ENCODE data around the gene GAPDHS.

Gene GAPDHS

GRCh38 chr19:35534803-35535480 is 1.7 kb downstream of the GAPDHS start:
- in situ Hi-C loops (cut with MboI; ENCODE audit: low sequenced_read_pairs): no loop called here

GRCh38 chr19:35539314-35539713 is 6.1 kb downstream of the GAPDHS start:
- in situ Hi-C loops (cut with MboI; ENCODE audit: low sequenced_read_pairs): no loop called here

GRCh38 chr19:35539850-35540249 is 6.6 kb downstream of the GAPDHS start:
- in situ Hi-C loops (cut with MboI; ENCODE audit: low sequenced_read_pairs): no loop called here

GRCh38 chr19:35540356-35540927 is 7.2 kb downstream of the GAPDHS start:
- in situ Hi-C loops (cut with MboI; ENCODE audit: low sequenced_read_pairs): no loop called here

- in situ Hi-C loops (cut with MboI; ENCODE audit: low sequenced_read_pairs): no loop called here
These were observed 9.0 kb downstream of the GAPDHS start for GRCh38 chr19:35542209-35542608.

- in situ Hi-C loops (cut with MboI; ENCODE audit: low sequenced_read_pairs): no loop called here
These were observed 10.2 kb downstream of the GAPDHS start for GRCh38 chr19:35543280-35544109.

GRCh38 chr19:35544110-35544802 is 11.0 kb downstream of the GAPDHS start:
- in situ Hi-C loops (cut with MboI; ENCODE audit: low sequenced_read_pairs): no loop called here

GRCh38 chr19:35545001-35545854 is 12.0 kb downstream of the GAPDHS start, which contains the start of gene TMEM147:
TMEM147 (plus strand) TSS chr19:35545626; CDS start chr19:35545740, 114 bp downstream.
- in situ Hi-C loops (cut with MboI; ENCODE audit: low sequenced_read_pairs): no loop called here

- in situ Hi-C loops (cut with MboI; ENCODE audit: low sequenced_read_pairs): no loop called here
These were observed 12.7 kb downstream of the GAPDHS start for GRCh38 chr19:35545855-35546381.

GRCh38 chr19:35546532-35546931 is 13.3 kb downstream of the GAPDHS start:
- in situ Hi-C loops (cut with MboI; ENCODE audit: low sequenced_read_pairs): no loop called here

- in situ Hi-C loops (cut with MboI; ENCODE audit: low sequenced_read_pairs): no loop called here
These were observed 16.0 kb downstream of the GAPDHS start for GRCh38 chr19:35549174-35549788.

- in situ Hi-C loops (cut with MboI; ENCODE audit: low sequenced_read_pairs): no loop called here
These were observed 16.7 kb downstream of the GAPDHS start for GRCh38 chr19:35549879-35550523.

- in situ Hi-C loops (cut with MboI; ENCODE audit: low sequenced_read_pairs): no loop called here
These were observed 18.0 kb downstream of the GAPDHS start for GRCh38 chr19:35551091-35551810.

GRCh38 chr19:35552534-35553384 is 19.5 kb downstream of the GAPDHS start:
- in situ Hi-C loops (cut with MboI; ENCODE audit: low sequenced_read_pairs): no loop called here

GRCh38 chr19:35553385-35554000 is 20.2 kb downstream of the GAPDHS start:
- in situ Hi-C loops (cut with MboI; ENCODE audit: low sequenced_read_pairs): no loop called here

- in situ Hi-C loops (cut with MboI; ENCODE audit: low sequenced_read_pairs): no loop called here
These were observed 20.8 kb downstream of the GAPDHS start for GRCh38 chr19:35554076-35554475.

Data from hTERT RPE-1 (cell line).